ENCODE data around the gene PPP2R3B. TPM values are rescaled to one million over a fixed set of nuclear protein-coding genes. Genes with fewer than 3 reads are reported as not detected.
"Not testable (repeated sequence)": the region's sequence is repeated elsewhere in the genome, so short reads cannot be mapped to it uniquely, and the experiment has no call there.

The PPP2R3B gene
- total RNA-seq, 1 donor from 2014 or later, result 15.4 TPM

GRCh38 chrX:311156-312129 lies 75.3 kb downstream of the PPP2R3B start:
- intact Hi-C loops (cut with micrococcal nuclease), result no loop called here
- ATAC-seq (ENCODE audit: low read depth) (no peak), DNase-seq (no peak)
- Mint-ChIP-seq H3K36me3 (ENCODE audit: low read depth) (peaks cover 61% of the 10 kb centered on the region), H3K4me1 (no peaks in the 10 kb centered on the region), H3K27ac (no peak overlapping the region), H3K27me3 (no peaks in the 10 kb centered on the region), H3K9me3 (no peaks in the 10 kb centered on the region), H3K4me3 (no peak overlapping the region)
- CTCF ChIA-PET, result no interaction called here
- POLR2A ChIA-PET, result no interaction called here
- TF ChIP-seq, protein P1, sequence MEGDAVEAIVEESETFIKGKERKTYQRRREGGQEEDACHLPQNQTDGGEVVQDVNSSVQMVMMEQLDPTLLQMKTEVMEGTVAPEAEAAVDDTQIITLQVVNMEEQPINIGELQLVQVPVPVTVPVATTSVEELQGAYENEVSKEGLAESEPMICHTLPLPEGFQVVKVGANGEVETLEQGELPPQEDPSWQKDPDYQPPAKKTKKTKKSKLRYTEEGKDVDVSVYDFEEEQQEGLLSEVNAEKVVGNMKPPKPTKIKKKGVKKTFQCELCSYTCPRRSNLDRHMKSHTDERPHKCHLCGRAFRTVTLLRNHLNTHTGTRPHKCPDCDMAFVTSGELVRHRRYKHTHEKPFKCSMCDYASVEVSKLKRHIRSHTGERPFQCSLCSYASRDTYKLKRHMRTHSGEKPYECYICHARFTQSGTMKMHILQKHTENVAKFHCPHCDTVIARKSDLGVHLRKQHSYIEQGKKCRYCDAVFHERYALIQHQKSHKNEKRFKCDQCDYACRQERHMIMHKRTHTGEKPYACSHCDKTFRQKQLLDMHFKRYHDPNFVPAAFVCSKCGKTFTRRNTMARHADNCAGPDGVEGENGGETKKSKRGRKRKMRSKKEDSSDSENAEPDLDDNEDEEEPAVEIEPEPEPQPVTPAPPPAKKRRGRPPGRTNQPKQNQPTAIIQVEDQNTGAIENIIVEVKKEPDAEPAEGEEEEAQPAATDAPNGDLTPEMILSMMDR (IDR thresholded peaks at IDR 0.05), result no peak

GRCh38 chrX:310621-311155 lies 76.0 kb downstream of the PPP2R3B start:
- TF ChIP-seq, protein P1 (IDR thresholded peaks at IDR 0.05), result no peak
- intact Hi-C loops (cut with micrococcal nuclease), result no loop called here
- DNase-seq, result no peak
- peaks cover 64% of the 10 kb centered on the region for H3K36me3 Mint-ChIP-seq (ENCODE audit: low read depth)
- H3K27ac Mint-ChIP-seq, result no peak overlapping the region
- ChIA-PET CTCF (no interaction called here), POLR2A (no interaction called here)
- no peak overlapping the region for H3K4me3 Mint-ChIP-seq
- no peaks in the 10 kb centered on the region for H3K4me1 Mint-ChIP-seq
- no peaks in the 10 kb centered on the region for H3K9me3 Mint-ChIP-seq
- no peaks in the 10 kb centered on the region for H3K27me3 Mint-ChIP-seq
- ATAC-seq (ENCODE audit: low read depth), result no peak

- ChIA-PET POLR2A (no interaction called here), CTCF (no interaction called here)
- no peaks in the 10 kb centered on the region for H3K27me3 Mint-ChIP-seq
- DNase-seq (no peak), ATAC-seq (ENCODE audit: low read depth) (no peak)
- no peaks in the 10 kb centered on the region for H3K4me1 Mint-ChIP-seq
- H3K4me3 Mint-ChIP-seq, result no peak overlapping the region
- no peaks in the 10 kb centered on the region for H3K9me3 Mint-ChIP-seq
- no peak overlapping the region for H3K27ac Mint-ChIP-seq
- intact Hi-C loops (cut with micrococcal nuclease), result no loop called here
- peaks cover 76% of the 10 kb centered on the region for H3K36me3 Mint-ChIP-seq (ENCODE audit: low read depth)
- TF ChIP-seq, protein P1 (IDR thresholded peaks at IDR 0.05), result no peak
Observed at GRCh38 chrX:308821-309520, 77.7 kb downstream of the PPP2R3B start.

GRCh38 chrX:307261-308111 lies 79.2 kb downstream of the PPP2R3B start:
- POLR2A ChIA-PET, result no interaction called here
- Mint-ChIP-seq H3K27ac (no peak overlapping the region), H3K27me3 (no peaks in the 10 kb centered on the region), H3K4me1 (no peaks in the 10 kb centered on the region), H3K36me3 (ENCODE audit: low read depth) (peaks cover 72% of the 10 kb centered on the region), H3K9me3 (no peaks in the 10 kb centered on the region), H3K4me3 (no peak overlapping the region)
- CTCF ChIA-PET, result no interaction called here
- DNase-seq (no peak), ATAC-seq (ENCODE audit: low read depth) (no peak)
- TF ChIP-seq, protein P1 (IDR thresholded peaks at IDR 0.05), result no peak
- intact Hi-C loops (cut with micrococcal nuclease), result no loop called here

DNA sequence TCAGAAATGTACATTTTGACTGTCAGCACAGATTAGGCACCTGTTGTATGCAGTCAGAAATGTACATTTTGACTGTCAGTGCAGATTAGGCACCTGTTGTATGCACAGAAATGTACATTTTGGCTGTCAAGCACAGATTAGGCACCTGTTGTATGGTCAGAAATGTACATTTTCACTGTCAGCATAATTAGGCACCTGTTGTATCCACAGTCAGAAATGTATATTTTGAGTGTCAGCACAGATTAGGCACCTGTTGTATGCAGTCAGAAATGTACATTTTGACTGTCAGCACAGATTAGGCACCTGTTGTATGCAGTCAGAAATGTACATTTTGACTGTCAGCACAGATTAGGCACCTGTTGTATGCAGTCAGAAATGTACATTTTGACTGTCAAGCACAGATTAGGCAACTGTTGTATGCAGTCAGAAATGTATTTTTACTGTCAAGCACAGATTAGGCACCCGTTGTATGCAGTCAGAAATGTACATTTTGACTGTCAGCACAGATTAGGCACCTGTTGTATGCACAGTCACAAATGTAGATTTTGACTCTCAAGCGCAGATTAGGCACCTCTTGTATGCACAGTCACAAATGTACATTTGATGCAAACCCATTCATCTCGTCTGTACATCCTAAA lies 80.0 kb downstream of the PPP2R3B start:
- peaks cover 73% of the 10 kb centered on the region for H3K36me3 Mint-ChIP-seq (ENCODE audit: low read depth)
- not testable (repeated sequence) for H3K9me3 Mint-ChIP-seq, H3K4me3 Mint-ChIP-seq

GRCh38 chrX:305781-306613 lies 80.7 kb downstream of the PPP2R3B start:
- CTCF ChIA-PET; DNase-seq; H3K27me3 Mint-ChIP-seq; ATAC-seq (ENCODE audit: low read depth); POLR2A ChIA-PET; H3K9me3 Mint-ChIP-seq; H3K4me3 Mint-ChIP-seq; H3K4me1 Mint-ChIP-seq; intact Hi-C loops (cut with micrococcal nuclease); H3K27ac Mint-ChIP-seq: not testable (repeated sequence)
- peaks cover 73% of the 10 kb centered on the region for H3K36me3 Mint-ChIP-seq (ENCODE audit: low read depth)

More for the DNA sequence above, 80.0 kb downstream of the PPP2R3B start:
- ATAC-seq (ENCODE audit: low read depth); DNase-seq; POLR2A ChIA-PET; H3K4me1 Mint-ChIP-seq; CTCF ChIA-PET; H3K27ac Mint-ChIP-seq; intact Hi-C loops (cut with micrococcal nuclease); H3K27me3 Mint-ChIP-seq: not testable (repeated sequence)

Measured in activated B cell treated with CpG ODN at 0.5 μM for 24 hours (primary cell).